HUDEP-2 (cell line): ENCODE results near the gene IGFBP3.

Source experiments
- DNase-seq, 76 experiments: peaks; one replicate each; lab custom pipeline; 2025; ENCODE audit not compliant: unreplicated experiment in 76 of 76; lab: John Stamatoyannopoulos, UW

Gene IGFBP3

DNA sequence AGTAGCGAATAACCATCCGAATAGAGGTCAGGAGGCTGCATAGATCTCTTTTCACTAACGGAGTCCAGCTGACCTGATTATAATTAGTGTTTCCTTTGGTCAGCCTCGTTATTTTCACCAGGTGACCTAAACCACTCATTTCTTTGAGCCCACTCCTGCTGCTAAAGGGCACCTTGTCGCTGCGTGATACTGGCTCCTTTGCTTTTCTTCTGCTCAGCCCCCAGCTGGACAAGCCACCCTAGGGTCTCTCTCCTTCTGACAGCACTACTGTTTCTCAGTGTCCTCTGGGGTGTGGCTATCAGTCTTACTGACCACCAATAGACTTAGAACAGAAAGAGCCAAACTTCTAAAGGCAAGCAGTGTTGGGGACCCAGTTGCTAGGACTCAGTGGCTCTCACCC is 2.7 kb upstream of the IGFBP3 start:
- no peak for DNase-seq

DNA sequence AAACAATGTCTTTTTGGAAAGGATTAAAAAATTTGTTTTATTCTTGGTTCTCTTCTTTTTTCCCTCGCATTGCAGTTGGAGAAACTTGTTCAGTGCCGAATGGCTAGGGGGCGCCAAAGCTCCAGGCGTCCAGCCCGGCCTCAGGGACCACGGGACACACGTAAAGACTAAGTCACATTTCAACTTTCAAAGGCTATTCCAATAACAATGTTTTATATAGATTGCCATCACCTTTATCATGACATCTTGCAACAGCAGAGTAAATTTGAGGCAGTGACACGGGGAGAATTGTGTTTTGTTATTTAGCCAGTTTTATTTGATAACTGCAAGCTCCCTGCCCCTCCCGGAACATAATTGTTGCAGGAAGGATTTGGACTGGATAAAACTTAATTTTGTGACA is 2.2 kb upstream of the IGFBP3 start:
- peak in 48 of 76 experiments; percentile 0 to 53 (median 24) for DNase-seq

DNA sequence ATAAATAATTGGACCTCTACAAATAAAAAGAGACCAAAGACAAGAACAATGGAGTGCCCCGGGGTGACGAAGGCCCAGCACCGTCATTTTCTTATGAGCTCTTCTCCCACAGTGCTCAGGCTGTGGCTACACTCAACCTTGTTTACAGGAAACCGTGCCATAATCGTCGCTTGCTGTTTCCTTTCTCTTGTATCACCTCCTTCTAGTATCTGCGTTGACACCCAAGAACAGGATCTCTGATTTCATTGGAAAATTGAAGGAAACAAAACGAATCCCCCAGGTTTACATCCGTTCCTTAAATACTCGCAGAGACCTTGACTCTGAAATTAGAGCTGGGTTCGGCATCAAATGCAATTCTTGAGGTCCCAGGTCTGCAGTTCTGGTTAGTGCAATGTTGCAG is 1.7 kb upstream of the IGFBP3 start:
- no peak for DNase-seq

DNA sequence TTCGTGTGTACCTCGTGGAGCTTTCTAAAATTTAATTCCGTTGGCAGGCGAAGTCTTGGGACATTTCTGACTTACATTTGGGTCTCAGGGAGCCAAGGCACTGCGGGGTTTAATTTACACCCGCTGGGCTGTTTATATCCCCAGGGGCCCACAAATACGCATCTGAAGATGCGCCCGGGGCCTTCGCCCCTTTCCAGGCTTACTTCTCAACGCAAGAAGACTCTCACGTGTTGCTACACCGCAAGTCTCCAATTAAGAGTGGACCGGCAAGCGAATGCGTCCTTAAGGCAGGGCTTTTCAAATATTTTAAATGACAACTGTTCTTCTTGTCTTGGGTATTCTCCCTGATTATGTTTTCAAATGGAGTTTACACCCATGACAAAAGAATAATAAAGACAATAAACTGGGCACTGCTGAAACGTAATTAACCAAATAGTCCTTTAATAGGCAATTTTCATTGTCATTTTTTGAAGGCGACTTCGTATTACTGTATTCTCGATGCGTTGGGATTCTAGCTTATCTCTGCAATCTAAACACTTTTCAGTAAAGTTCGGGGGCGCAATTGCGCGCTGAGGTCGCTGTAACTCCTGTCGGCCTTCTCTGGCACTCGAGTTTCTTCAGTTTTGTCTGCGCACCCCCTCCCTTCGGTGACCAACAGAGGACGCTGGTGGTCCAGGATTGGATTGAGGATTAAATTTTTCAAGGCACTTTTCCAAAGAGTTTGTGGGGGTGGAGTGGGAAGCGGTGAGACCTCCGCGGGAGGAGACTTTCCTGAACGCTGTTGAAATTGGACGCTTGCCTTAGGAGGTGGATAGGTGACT is 837 bp upstream of the IGFBP3 start:
- peak in 6 of 76 experiments; percentile 1 to 35 (median 18) for DNase-seq

DNA sequence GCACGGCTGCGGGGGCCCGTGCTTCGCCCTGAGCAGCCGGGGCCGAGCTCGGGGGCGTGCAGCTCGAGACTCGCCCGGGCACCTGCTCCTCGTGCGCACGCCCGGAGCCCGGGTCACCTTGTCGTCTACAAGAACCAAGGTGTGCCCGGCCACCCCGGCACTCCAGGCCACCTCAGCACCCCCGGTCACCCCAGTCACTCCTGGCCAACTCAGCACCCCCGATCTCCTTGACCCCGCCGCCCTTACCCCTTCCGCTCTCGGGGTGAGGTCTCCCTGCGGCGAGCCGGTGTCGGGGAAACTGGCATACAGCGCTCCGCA is 268 bp upstream of the IGFBP3 start:
- DNase-seq = no peak

DNA sequence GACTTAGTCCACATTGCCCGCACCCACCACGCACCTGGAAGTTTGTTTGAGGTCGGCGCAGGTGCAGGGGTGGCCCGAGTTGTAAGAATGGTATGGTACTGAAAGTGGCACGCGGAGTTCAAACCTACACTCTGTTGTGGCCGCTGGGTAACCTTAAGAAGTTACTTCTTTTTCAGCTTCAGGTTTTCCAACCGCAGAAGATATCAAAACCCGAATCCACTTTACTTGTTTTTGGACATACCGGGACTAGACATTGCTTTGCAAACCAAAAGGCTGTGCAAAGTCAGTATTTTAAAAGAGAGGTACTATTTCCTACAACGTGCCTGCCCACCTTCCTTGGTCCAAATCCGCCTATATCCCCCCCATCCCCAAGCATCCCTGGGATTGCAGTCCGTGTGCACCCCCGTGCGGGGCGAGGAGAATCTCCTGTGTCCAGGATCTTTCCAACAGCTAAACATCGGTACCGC is 1.0 kb downstream of the IGFBP3 start:
- DNase-seq = no peak

DNA sequence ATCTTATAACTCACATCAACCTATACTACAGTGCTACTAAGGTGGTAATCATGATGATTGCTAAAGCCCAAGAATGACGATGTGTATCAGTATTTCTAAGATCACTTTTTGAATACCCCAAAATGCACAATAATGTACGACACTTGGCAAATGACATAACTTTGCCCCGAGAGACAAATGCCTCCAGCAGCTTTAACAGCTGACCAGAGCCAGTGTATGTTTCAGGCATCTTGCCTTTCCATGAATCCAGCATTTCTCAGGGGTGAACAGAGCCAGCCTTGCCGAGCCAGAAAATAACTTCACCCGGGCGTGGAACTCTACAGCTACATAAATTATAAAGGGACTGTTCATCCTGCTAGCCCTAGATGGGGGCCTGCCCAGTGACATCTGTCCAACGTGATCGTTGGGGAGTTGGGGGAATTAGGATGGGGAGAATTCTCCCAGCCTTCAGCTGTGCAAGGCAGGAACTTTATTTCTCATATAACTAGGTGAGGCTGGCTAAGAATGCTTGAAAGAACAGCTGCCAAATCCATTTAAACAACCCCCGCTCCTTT is 1.8 kb downstream of the IGFBP3 start:
- DNase-seq = no peak

DNA sequence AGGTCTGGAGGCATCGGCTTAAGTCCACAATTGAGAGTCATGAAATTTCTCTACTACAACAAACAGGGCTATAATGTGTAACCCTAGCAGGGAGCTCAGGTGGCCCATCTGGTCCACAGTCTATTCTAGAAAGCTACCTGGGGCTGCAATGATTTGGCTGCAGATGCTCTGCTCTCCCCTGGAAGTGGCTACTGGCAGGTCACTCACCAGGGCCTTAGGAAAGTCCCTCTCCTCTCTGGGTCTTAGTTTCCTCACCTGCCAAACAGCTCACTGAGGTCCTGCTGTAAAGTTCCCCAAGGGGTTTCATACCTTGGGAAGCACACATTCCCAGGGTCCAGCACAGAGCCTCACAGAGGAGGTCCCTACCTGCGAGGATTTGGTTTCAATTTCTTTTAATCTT is 2.5 kb downstream of the IGFBP3 start:
- no peak for DNase-seq

DNA sequence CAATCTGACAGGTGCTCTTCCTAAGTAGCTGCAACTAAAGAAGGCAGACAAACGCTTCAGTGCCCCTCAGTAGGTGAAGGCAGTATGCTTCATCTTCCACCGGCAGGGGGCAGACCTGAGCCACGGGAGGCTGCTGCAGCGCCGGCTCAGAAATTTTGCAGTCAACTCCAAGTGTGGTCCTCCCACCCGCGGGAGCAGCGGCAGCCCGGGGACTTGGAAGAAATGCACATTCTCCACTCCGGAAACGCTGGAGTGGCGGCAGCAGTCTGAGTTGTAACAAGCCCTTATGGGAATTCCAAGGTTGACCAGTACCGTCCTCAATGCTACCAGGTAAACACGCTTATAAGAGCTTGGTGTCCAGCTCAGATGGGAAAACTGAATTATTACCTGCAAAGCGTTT is 3.4 kb downstream of the IGFBP3 start:
- DNase-seq = peak in 57 of 76 experiments; percentile 3 to 71 (median 39)

DNA sequence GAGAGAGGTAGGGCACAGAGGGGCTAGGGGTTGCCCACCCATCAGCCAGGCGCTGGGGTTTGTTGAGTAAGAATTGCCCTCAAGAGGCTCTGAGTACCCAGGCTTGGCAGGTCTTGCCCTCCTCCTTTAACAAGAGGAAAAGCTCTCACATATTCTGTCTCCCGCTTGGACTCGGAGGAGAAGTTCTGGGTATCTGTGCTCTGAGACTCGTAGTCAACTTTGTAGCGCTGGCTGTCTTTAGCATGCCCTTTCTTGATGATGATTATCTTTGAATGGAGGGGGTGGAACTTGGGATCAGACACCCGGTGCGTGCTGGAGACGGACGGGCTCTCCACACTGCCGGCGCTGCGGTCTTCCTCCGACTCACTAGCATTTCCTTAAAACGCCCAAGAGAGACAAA is 4.0 kb downstream of the IGFBP3 start:
- DNase-seq = no peak

DNA sequence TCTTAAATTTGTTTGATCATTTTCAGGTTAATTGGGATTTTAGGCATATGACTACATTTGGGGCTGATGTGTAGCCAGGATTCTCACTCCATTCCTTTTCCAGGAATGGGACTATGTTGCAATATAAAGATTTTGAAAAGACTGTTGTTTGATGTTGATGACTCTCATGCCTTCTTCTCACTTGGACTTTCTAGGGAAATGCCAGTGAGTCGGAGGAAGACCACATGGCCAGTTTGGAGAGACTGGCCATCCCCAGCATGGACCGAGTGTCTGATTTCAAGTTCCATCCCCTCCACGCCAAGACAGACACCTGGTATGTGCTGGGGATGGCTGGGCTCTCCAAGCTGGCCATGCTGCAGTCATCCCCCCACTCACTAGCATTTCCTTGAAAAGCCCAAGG is 5.5 kb downstream of the IGFBP3 start:
- no peak for DNase-seq

DNA sequence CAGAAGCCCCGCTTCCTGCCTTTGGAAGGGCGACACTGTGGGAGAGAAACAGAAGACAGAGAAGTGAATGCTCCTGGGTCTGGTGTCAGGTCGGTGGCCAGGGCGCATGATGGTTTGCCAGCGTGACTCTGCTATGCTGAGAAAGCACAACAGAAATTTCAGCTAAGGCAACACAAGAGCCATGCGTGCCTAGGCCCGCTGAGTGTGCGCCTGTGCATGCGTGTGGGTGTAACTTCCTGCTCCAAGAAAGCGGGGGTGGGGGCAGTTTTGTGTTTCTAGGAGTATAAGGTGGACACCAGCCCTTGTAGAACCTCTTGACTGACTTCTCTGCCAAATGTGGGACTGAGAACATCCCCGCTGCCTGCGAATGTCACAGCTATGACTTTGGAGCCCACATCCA is 6.2 kb downstream of the IGFBP3 start:
- no peak for DNase-seq

DNA sequence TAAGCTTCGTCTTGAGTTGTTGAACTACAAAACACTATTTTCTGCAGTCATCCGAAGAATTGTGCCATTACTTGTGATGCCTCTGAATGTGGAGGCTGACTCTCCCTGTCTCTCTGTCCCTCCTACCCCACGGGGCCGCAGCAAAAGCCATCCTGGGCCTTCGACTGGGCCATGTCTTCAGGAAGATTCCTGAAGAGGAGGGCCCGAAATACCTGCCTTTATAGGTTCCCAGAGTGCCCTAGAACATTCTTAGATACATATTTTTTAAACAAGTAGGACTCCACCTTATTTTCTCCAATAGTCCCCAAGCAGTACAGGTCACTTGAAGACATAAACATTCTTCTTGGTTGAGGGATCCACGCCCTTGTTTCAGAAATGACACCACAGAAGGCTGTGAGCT is 8.1 kb downstream of the IGFBP3 start:
- DNase-seq = no peak

DNA sequence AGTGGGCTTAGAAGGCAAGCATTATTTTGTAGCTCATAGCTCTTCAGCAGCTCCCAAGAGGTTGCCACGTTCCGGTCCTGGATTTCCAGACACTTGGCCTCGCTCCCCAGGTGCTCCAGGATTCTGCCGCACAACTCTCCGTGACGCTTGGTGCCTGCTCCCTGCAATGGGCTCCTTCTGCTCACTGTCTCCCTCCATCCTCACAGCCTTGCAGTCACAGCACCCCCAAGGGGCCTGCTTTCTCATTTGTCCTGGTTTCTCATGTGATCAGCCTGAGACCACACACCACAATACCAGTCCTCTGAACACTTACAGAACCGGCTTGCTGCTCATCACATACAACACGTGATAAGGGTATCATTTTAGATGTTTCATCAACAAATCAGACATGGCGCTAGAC is 9.8 kb downstream of the IGFBP3 start:
- no peak for DNase-seq

DNA sequence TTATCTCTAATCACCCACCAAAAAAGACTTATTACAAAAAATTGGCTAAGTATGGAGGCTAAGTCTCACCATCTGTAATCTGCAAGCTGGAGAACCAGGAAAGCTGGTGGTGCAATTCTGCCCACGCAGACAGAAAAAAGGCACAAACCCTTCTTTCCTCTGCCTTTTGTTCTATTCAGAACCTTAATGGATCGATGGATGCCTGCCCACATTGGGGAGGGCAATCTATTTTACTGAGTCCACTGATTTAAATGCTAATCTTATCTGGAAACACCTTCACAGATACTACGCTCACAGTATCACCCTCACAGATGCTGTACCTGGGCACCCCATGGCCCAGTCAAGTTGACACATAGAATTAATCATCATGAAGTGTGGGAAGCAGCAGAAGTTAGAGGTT is 10.2 kb downstream of the IGFBP3 start:
- no peak for DNase-seq

DNA sequence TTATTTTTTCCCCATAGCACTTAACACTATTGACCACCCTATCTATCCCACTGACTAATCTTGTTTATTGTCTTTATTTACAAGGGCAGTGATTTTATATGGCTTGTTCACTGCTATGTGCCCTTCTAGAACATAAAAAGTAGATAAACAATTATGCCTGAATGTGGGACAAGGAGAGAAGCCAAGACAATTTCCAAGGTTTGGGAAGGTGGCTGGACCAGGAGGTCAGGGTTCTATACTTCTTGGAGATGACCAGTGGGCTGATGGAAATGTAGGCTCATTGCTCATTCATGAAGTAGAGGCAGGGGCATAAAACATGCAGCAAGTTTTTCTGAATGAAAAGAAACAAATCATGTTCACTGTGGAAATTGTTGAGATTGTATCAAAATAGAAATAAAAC is 11.5 kb downstream of the IGFBP3 start:
- DNase-seq = no peak

DNA sequence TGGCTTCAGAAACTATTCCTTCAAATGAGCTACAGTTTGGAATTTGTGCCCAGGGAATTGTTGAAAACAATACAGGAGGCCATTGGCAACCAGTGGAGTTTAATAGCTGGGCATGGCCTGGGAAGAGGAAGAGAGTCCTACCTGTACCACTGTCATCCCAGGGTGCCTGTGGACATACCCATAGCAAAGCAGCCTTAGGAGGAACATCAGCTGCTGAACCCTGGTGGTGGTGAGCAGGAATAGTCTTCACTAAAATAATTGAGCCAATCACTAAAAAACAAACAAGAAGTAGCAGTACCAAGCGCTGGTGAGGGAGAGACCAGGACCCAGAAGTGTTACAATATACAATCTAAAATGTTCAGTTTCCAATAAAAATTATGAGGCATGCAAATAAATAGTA is 18.3 kb downstream of the IGFBP3 start:
- no peak for DNase-seq

DNA sequence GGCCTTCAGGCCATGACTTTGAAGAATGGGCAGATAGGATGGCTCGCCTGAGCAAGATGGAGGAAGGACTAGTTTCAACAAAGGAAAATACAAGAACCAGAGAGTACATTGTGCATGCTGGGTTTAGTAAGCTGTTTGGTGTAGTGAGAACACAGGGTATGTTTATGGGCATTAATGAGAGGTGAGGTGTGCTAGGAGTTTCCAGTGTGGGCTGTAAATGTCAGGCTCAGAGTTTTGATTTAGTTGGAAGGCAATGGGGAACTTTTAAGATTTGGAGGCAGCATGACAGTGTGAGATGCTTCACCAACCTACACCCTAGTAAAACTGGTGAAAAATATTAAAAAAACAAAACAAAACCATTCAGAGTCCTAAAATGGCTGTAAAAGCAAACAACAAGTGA is 19.5 kb downstream of the IGFBP3 start:
- DNase-seq = no peak

DNA sequence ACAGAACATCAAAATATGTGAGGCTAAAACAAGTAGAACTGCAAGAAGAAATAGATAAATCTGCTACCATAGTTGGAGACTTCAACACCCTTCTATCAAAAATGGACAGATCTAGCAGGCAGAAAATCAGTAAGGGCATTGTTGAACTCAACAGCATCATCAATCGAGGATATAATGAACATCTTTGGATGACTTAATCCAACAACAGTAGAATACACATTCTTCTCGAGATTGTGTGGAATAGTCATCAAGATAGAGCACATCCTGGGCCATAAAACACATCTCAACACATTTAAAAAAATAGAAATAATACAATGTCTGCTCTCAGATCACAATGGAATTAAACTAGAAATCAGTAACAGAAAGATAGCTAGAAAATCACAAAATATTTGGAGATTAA is 22.9 kb downstream of the IGFBP3 start:
- no peak for DNase-seq

DNA sequence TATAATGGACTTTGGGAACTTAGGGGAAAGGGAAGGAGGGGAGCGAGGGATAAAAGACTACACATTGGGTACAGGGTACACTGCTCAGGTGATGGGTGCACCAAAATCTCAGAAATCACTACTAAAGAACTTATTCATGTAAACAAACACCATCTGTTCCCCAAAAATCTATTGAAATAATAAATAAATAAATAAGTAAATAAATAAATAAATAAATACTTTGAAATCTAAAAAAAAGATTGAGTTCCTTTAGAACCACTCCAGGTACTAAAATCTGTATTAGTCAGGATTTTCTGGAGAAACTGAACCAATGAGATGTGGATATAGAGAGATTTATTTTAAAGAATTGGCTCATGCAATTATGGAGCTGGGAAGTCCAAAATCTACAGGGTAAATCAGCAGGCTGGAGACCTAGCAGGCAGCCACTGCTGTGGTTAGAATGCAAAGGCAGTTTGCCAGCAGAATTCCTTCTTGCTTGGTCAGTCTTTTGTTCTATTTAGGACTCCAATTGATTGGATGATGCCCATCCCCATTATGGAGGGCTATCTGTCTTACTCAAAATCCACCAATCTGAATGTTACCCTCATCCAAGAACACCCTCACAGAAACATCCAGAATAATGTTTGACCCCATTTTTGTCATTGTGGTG is 23.9 kb downstream of the IGFBP3 start:
- DNase-seq = no peak

DNA sequence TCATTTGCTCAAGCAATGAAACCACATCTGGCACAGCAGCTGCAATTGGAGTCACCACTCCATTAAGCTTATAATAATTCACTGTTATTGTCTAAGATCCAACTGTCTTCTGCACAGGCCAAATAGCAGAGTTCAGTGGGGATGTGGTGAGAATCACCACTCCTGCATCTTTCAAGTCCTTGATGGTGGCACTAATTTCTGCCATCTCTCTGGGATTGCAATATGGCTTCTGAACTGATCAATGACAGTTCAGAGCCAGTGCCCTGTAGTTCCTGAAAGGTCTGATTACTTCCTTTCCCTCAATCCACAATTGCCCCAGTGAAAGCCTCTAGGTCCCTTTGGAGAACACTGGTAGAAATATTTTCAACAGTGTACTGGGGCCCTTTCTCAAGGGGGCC is 26.4 kb downstream of the IGFBP3 start:
- no peak for DNase-seq

DNA sequence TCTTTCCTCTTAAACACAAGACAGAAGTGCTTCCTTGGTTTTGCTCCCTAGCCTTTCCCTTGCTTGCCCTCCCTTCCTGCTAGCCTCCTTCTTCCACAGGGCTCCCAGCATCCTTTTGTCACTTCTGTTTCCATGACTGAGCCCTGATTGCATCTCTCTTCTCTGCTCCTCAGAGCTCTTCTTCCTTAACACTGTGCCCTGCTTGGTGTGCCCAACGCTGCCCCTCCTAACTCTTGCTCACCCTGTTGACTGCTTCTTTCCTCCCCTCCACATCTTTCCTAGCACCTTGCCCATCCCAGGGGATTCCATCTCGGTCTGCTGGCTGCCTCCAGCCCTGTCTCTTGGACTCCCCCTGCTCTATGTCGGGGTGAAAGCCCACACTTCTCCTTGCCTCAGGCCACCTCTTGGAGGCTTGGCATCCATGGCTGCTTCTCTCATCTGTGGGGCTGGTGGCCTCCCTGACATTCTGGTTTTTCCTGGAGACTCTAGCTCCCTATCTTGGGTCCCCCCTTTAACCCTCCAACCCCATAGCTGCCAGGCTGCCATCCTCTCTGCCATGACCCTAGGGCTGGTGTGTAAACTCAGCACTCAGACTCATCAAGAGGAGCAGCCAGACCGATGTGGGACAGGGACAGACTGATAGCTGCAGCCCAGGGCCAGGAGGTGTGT is 26.9 kb downstream of the IGFBP3 start:
- no peak for DNase-seq
